Activated T-cell treated with anti-CD3 and anti-CD28 coated beads for 48 hours (primary cell): Measurements from ENCODE around the gene SLC12A2.

ENCODE experiments used
- DNase-seq: peaks from one replicate; pipeline ENCODE4 v3.0.0-alpha.2; 2020; ENCODE audit warnings: low read depth

The SLC12A2 gene

DNA sequence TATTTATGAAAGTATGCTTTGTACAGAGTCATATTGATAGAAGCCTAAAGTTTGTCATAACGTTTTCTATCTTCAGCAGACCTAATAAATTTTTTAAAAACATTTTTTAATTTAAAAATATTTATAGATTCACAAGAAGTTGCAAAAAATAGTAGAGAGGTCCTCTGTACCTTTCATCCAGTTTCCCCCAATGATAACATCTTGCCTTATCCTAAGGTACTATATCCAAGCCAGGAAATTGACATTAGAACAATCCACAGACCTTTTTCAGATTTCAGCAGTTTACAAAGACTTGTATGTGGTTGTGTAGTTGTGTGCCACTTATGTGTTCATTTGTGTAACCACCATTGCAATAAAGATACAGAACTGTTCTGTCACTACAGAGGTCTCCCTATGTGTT lies 88.5 kb downstream of the SLC12A2 start:
- no peak for DNase-seq

DNA sequence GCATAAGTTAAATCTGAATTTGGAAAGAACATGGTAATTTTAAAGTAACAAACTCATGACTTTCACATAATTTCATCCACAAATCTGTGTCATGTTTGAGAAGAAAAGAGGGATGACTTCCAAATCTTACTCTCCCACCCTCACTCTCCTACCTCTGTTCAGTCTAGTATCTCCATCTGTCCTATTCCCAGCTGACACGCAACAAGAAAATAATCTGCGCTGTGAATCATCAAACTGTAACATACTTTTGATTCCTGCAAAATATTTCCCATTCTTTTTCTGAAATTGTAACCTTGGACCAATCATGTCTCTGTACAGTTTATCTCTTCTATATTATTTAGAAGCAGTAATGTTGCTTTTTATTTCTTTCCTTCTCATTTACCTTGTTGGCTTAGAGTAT lies 91.4 kb downstream of the SLC12A2 start:
- DNase-seq, result no peak

DNA sequence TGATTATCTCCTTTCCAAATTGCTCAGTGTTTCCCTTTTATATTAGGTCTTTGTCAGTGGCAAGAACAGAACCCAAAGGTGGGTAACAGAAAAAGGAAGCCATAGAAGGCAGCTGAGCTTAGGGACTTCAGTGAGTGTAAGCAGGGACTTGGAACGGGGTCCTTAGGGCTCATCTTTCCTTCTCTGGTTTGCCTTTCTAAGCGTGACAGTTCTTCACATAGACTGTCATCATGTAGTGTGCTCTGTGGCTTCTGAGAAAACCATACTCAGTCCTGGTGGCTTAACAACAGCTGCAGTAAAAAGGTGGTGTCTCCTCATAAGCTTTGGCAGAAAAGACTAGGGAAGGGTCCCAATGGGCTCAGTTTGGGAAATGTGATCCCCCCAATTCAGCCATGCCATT lies 108.8 kb downstream of the SLC12A2 start:
- DNase-seq, result no peak

DNA sequence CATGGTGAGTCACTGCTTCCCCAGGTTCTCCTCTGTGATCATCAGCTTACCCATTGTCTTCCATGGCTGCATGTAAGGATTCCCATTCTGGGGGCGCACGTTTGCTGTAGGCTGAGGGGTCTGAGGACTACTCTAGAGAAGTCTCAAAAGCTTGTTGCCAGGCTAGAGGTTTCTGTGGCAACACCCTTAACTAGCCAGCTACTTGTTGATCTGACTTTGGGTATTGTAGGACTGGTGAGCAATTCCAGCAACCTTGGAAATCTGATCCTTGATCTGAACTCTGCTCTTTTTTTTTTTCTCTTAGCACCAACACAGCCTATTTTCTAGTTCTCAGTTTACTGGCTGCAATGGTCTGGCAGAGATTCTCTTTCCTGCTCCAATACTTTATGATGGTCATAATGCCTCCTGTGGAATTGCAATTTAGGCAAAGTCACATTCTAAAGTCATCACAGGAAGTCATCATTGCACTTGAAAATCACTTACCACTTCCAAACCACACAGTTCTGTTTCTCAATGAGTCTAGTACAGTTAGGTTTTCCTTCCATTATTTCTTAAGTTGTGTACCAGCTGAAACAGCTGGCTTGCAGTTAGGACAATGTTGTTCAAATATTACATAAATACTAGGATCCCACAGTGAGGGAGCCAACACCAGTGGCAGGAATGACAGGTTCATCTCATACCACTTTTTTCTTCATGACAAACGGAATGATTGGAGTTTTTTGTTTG lies 110.3 kb downstream of the SLC12A2 start:
- no peak for DNase-seq

DNA sequence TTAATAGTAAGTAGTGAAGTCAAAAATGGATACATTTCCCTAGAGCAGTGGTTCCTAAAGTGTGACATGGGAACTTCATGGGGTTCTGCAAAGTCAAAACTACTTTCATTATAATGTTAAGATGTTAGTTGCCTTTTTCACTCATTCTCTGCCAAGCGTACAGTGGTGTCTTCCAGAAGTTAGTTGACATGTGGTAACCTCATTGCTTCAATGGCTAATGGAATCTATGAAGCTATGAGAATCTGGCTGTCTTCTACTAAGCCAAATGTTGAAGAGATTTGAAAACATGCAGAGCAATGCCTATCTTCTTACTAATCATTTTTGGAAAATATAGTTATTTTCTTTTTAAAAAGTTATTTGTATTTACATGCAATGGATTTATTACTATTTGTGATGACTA lies 111.8 kb downstream of the SLC12A2 start:
- no peak for DNase-seq

DNA sequence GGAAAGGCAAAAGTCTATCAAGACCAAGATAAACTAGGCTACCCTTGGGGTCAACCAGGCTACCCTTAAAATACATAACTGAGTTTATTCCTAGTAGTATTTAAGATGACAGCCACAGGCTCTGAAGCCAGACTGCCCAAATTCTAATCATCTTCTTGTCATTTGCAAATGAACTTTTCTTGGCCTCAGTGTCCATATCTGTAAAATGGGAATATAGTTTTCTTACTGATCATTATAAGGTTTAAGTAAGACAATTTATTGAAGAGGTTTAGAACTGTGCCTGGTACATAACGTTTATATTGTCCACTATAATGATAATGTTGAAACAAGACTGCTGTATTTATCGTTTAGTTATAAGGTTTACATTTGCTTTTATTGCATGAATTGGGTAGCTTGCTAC lies 112.5 kb downstream of the SLC12A2 start:
- DNase-seq, result no peak

DNA sequence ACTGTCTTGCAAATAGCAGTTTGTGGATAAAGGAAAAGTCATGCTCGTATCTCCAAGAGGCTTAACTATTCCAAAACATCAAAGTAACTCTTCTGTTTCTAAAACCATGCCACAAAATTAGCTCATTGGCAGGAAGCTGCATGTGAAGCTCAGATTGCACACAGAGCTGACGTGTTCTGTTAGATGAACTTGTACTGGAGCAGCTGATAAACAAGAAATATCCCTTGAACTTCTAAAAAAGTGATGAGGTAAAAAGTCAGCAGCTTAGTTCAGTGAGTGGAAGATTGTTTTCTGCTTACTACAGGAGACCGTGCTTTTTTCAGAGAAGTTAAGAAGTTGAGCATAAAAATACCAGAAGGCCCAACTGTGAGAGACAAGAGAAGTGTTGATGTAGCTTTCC lies 113.2 kb downstream of the SLC12A2 start:
- DNase-seq, result no peak

DNA sequence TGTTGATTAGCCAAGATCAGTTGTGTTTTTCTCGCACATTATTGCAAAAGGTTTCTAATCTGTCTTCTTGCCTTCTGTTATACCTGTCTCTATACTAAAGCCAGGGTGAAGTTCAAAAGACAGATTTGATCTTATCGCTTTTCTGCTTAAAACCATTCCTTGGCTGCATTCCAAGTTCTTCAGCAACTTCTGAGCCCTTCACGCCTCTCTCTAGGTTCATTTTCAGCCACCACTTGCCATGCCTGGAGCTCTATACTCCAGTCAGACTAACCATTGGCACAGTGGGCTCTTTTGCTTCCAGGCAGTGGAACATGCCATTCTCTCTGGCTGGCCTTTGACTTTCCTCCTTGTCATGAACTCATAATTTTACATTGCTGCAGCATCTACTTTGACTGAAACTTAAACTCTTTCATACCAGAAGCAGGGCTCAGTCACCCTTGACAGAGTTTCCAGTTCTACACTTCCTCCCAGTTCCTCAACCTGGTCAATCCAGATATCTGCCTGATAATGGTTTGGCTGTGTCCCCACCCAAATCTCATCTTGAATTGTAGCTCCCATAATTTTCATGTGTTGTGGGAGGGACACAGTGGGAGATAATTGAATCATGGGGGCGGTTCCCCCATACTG lies 114.4 kb downstream of the SLC12A2 start:
- no peak for DNase-seq

DNA sequence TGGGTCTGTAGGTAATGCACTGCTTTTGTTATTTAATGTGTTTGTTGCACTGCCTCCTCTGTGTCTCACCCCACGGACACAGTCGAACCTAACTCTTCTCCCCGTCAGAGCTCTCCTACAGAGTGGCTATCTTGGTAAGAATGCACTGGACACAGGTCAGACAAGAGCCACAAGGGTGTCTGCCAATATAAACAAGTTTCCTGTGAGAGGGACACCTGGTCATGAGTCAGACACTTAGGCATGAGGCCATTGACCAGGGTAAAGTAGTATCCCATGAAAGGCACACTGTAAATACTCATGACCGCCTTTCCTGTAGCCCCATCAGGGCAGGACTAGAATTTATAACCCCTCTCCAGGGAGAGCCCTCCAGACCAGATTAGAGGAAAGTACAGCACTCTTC lies 115.5 kb downstream of the SLC12A2 start:
- no peak for DNase-seq

DNA sequence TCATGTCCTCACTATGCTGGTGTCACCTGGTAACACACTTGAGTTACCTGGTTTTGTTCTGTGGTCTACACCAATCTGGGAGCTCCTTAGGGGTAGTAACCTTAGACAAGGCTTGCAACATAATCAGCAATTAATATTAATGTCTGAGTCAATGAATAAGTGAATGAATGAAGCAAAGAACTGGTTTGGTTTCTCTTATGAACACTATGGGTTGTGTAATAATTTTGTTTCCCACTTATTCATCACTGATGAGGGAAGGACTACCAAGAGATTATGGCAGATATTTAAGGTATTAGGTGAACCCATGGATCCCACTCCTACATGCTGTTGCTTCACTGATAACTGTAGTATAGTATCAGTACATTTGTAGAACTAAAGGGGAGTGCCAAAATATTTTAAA lies 116.0 kb downstream of the SLC12A2 start:
- no peak for DNase-seq

DNA sequence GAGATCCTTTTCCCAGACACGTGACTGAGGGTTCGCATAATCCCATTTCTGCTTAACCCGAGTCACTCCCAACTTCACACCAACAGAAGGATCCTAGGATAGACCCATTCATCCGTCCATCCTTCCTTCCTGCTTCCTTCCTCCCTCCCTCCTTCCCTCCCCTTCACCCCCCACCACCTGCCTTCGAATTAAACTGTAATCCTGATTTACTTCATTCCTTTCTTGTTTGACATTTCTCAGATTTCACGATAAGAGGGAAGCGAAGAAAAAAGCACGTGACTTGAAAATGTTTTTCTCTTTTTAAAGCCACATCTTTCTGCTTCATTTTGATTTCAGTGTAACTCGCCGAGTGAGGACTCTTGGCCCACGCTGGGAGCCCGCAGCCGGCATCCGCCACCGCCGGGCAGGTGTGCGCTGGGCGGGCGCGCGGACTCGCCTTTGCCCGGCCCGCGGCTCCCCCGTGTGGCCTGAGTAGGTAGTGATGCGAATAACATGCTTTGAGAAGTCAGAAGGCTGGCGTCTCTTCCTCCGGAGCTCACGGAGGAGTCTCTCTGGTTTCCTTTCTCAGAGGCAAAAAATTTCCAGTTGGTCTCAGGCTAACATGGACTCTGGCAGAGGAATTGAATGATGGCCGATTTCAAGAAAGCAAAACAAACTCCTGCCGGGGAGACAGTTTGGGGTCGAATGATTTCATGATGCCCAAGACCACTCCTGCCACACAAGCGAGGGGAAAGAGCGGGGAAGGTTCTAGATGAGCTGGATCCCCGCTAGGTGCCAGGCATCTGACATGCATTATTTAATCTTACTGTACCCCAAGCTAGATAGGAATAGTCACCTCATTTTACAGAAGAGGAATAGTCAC lies 117.7 kb downstream of the SLC12A2 start:
- DNase-seq, result peak; percentile 77

DNA sequence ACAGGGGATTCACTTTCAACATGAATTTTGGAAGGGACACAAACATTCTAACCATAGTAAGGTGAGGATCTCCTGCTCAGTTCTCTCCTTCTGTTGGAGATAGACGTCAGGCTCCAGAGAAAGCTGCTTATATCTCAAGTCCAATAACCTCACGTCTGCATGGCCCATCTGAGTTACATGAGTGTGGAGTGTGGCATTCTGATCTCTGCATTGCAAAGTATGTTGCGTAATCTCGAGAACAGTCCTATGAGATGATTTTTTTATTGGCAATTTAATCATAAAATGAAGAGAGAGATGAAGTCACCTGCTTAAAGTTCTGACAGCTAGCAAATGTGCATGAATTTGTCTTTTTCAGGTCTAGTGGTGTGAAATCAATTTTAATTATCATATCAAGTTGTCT lies 118.8 kb downstream of the SLC12A2 start:
- DNase-seq, result no peak

DNA sequence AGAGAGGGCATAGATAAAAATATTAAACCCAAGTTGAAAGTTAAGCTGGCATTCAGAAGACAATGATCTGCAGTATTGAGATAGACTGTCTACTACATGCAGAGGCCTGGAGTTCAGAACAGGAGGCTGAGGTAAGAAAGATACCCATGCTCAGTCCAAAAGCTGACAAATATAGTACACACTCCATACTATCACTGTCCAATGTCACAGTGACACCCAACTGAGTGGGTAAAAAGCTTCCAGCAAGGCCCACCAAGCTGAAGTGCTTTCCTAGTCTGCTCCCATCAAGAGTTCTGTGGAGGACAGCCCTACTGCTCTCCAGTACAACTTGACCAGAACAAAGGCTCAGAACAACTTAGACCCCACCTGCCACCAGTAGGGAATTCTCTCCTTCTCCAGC lies 124.9 kb downstream of the SLC12A2 start:
- no peak for DNase-seq

DNA sequence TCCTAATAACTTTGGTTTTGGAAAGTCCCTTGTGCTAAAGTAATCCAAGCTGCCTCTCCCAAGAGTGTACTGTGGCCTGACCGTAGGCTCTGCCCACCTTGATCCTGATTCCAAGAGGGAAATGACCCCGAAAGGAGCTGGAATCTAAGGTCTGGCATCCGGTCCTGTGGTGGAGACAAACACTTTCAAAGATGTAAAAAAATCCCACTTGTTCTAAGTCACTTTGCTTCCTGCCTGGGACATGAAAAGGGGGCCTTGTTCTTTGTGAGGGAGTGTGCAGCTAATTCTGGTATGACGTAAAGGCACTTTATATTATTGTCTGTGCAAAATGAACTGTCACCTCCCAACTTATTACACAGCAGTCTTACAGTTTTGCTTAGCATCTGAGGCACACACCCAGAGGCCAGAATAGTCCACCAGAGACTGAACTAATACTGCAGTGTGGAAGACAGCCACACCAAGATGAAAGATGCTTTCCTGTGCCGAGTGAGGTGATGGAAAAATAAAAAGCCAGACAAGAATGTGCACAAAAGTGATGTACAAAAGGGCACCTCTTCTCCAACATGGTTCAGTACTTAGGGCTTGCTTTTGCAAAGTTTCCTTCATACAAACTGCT lies 128.7 kb downstream of the SLC12A2 start:
- DNase-seq, result no peak

DNA sequence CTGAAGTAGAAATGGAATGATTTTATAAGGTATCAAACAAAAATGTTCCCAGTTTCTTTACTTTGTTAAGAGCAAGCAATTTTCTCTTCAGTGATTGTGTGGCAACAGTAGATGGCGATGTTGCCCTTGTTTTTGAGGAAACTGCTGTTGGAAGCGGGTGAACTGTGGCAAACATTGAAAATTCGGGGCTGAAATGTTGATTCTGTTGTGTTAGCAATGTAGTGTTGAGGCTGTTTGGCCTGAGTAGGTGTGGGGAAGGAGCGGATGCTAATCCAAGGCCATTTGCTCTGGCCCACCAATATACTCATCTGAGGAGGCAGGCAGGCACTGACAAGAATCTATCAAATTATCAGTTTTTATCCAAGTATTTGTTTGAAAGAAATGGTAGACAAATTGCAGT lies 129.8 kb downstream of the SLC12A2 start:
- DNase-seq, result peak; percentile 14

DNA sequence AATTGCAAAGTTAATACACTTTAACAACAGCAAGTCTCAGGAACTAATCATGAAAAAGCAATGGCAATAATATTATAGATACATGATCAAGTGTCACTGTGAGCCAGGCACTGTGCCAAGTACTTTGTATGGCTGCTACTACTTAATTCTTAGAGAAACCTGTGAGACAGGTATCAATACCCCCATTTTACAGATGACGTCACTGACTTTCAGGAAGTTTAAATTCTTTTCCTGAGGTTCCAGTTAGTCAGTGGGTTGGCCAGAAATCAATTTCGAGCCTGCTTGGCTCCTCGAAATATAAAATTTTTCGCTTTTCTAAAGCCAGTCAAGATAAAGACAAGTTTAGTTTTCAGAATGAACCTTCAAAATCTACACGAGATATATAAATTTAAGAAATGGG lies 130.3 kb downstream of the SLC12A2 start:
- DNase-seq, result no peak

DNA sequence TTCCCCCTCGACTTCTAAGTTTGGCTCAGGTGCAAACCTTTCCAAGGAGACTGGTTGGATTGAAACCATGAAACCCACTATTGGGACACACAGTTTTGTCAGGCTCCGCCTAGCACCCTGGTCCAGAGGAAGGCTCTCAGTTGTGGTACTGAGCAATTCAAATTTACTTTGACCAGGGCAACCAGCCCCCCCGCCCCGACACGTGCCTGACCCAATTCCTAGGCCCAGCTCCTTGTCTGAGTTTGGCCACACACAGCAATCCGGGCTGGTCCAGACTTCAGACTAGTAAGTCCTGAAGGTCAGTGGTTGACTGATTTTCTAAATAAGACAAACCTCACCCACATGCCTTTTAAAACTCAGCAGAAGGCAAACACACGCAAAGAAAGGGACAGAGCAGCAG lies 132.7 kb downstream of the SLC12A2 start:
- no peak for DNase-seq

DNA sequence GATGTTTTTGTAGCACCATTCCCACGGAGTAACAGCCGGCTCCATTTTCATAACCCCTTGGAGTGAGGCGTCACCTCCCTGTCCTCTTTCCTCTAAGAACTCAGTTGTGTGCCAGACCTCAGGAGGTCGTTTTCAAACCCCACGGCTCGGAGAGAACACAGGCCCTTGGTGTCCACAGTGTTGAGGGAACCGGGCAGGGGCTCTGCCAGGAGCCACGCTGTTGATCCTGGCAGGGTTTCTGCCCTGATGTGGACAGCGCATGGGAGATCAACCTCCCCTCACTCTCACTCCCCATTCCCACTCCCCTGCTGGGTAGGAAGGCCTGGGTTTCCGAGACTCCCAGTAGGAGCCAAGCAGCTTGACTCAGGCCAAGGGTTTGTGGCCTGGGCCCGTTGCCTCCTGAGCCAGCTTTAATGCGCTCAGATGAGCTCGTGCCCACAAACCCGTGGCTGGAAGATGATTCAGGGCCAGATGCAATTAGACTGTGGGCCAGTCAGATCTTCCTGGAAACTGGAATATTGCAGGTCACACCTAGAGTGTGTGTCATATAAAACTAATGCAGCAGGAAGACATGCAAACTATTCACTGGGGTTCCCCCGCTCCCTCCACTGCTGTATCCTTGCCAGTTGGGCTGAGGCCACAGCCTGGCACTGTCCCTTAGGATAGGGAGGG lies 133.4 kb downstream of the SLC12A2 start:
- no peak for DNase-seq

DNA sequence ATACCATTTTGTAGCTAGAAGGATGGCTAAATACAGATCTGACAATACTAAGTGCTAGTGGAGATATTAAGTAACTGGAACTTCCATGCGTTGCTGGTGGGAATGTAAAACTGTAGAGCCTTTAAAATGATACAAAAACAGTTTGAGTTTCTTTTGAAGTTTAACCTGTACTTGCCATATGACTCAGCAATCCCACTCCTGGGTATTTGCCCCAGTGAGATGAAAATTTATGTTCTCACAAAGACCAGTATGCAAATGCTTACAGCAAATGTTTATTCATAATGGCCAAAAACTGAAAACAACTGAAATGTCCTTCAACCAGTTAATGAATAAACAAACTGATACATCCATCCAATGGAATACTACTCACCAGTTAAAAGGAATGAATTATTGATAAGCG lies 137.3 kb downstream of the SLC12A2 start:
- DNase-seq, result no peak

DNA sequence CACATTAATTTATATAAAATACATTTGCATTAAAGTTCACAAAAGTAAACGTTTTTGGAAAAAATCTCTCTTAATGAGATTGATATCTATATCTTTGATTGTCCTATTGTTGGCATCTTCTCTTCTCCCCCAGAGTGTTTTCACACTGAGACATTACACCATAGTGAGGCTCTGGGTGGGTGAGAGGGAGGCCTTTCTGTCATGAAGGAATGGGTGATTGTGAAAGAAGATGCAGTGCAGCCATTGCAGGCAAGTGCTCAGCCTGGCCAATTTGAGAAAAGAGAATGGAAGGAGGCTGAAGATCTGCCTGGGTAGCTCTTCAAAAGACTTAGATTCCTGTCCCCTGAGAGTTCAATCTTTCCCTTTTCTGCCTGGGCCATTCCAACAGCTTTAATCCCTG lies 140.8 kb downstream of the SLC12A2 start:
- DNase-seq, result no peak

DNA sequence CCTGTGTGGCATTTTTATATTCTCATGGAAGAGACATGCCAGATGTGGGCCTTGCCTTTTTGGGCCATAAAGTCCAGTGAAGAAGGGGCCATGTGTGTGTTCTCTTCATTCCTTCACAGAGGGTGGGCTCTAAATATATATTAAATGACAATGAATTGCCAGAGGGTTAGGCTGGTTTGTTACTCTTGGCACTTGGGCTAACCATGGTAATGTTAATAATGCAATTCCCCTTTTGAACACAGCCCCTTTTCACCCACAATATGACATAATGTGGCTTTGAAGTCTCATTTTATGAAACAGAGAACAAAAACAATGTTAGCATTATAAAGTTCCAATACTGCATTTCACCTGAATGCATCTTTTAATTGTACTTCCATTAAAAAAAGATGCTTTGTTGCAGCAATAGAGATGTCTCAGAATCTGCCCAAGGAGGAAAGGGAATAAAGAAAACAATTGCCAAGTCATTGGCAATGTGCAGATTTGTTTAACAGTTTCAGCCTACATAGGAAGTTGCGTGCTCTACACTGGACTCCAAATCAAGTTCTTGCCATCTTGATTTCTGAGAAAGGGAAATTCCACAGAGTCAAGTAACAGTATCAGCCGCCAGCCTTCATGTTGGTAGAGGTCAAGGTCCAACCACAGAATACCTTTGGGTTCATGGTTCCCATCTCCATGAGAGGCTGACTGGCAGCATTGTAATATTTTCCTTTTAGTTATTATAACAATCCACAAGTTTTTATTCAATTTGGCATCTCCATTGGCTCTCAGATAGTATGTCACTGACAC lies 141.9 kb downstream of the SLC12A2 start:
- no peak for DNase-seq
